Transverse colon (tissue), 3 donors: Measurements from ENCODE around the gene PTPRB.

ENCODE experiments used
- POLR2A ChIP-seq: fragments of 450-650 bp; IDR thresholded peaks from one replicate; pipeline ENCODE4 v1.6.1; 2016; ENCODE audit warnings: antibody characterized with exemption, mild to moderate bottlenecking, moderate library complexity
- TF ChIP-seq, protein P1 (sequence below), 5 experiments: fragments of 200-600 bp in 3 of 5; fragments of 450-650 bp in 2 of 5; sonication (generic) in 3 of 5; IDR thresholded peaks; 1 replicate in 2 of 5; 2 replicates in 3 of 5; pipeline ENCODE4 v1.5.1; 2016 to 2017; ENCODE audit warnings: antibody characterized with exemption in 5 of 5, inconsistent platforms in 3 of 5, mild to moderate bottlenecking in 2 of 5, moderate library complexity in 1 of 5

GRCh38 chr12:70618371-70618770, 18.9 kb downstream of the PTPRB start:
- TF ChIP-seq, protein P1, sequence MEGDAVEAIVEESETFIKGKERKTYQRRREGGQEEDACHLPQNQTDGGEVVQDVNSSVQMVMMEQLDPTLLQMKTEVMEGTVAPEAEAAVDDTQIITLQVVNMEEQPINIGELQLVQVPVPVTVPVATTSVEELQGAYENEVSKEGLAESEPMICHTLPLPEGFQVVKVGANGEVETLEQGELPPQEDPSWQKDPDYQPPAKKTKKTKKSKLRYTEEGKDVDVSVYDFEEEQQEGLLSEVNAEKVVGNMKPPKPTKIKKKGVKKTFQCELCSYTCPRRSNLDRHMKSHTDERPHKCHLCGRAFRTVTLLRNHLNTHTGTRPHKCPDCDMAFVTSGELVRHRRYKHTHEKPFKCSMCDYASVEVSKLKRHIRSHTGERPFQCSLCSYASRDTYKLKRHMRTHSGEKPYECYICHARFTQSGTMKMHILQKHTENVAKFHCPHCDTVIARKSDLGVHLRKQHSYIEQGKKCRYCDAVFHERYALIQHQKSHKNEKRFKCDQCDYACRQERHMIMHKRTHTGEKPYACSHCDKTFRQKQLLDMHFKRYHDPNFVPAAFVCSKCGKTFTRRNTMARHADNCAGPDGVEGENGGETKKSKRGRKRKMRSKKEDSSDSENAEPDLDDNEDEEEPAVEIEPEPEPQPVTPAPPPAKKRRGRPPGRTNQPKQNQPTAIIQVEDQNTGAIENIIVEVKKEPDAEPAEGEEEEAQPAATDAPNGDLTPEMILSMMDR (IDR thresholded peaks at IDR 0.05), result no peak
- no peak for TF ChIP-seq POLR2A
